ENCODE results near the gene ZNF565.
"Not testable (repeated sequence)": the region's sequence is repeated elsewhere in the genome, so short reads cannot be mapped to it uniquely, and the experiment has no call there.

Gene ZNF565

DNA sequence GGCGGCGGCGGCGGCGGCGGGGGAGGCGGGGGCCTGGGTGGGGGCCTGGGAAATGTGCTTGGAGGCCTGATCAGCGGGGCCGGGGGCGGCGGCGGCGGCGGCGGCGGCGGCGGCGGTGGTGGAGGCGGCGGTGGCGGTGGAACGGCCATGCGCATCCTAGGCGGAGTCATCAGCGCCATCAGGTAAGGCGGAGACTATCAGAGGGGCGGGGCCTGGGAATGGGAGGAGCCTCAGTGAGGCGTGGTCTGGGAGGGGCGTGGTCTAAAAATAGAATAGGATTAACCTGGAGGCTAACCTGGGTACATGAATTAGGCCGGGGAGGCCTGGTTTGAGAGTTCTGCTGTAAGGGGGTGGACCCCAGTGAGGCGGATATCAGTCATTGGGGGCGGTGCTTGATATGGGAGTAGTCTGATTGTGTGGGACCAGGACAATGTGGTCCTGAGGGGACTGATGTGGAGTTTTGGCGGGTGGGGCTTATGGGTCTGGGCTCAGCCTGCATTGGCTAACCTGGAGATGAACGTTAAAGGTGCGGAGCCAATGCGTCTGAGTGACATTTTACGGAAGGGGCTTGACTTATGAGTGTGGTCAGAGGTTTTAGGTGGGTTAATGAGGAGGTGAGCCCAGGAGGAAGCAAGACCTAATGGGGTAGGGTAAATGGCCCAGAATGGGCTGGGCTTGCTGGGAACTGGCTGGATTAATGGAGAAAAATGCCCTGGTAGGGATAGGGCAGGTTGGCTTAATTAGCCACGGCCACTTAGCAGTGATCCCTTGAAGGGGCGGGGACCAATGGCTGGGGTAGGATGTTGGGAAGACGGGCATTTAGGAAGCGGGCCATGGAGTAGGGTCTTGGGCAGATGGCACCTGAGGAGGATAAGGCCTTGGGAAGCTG is 73.2 kb downstream of the ZNF565 start:
- Histone ChIP-seq H3K4me3 (ENCODE audit: low read depth, low read length) (peak overlapping the region; percentile 74), H3K9me3 (ENCODE audit: severe bottlenecking) (no peaks in the 10 kb centered on the region), H3K27ac (peak overlapping the region; percentile 90; the same call in 1 of the 2 replicates), H3K36me3 (peaks cover 32% of the 10 kb centered on the region), H3K27me3 (ENCODE audit: insufficient read depth, low read depth, severe bottlenecking) (no peaks in the 10 kb centered on the region)
- DNase-seq = peak; percentile 89
- TF ChIP-seq, protein P1, sequence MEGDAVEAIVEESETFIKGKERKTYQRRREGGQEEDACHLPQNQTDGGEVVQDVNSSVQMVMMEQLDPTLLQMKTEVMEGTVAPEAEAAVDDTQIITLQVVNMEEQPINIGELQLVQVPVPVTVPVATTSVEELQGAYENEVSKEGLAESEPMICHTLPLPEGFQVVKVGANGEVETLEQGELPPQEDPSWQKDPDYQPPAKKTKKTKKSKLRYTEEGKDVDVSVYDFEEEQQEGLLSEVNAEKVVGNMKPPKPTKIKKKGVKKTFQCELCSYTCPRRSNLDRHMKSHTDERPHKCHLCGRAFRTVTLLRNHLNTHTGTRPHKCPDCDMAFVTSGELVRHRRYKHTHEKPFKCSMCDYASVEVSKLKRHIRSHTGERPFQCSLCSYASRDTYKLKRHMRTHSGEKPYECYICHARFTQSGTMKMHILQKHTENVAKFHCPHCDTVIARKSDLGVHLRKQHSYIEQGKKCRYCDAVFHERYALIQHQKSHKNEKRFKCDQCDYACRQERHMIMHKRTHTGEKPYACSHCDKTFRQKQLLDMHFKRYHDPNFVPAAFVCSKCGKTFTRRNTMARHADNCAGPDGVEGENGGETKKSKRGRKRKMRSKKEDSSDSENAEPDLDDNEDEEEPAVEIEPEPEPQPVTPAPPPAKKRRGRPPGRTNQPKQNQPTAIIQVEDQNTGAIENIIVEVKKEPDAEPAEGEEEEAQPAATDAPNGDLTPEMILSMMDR (IDR thresholded peaks at IDR 0.05; ENCODE audit: low read depth, low read length) = no peak

DNA sequence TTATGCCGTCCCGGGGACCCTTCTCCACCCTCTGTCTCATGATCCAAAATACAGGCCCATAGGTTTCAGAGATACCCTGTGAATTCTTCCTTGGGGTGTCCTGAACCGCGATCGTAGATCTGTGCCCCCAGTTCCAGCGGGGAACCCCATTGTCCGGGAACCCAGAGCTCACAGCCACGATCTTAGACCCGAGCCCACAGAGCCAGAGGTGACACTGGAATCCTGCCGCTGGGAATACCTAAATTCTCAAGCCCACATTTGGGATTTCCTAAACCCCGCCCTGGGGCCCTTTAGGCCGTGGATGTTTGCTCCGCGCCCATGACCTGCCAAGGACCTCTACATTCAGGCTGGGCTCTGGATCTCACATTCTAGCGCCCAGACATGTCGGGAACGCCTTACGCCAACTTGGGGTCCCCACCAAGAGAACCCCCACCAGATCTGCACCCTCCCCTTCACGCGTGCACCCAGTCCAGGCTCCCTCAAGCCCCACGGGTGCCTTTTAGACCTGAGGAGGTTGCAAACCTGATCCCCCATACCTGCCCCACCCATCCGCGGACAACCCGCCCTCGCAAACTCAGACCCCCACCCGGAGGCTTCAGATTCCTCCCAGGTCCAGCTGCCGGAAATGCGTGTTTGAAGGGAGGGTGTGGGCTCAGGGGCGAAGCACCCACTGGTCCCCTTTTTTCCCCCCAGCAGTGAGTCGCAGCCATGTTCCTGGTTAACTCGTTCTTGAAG is 74.0 kb downstream of the ZNF565 start:
- Histone ChIP-seq H3K9me3 (ENCODE audit: severe bottlenecking) (no peaks in the 10 kb centered on the region), H3K36me3 (peaks cover 24% of the 10 kb centered on the region), H3K27ac (peak overlapping the region; percentile 90), H3K27me3 (ENCODE audit: insufficient read depth, low read depth, severe bottlenecking) (no peaks in the 10 kb centered on the region), H3K4me3 (ENCODE audit: low read depth, low read length) (peak overlapping the region; percentile 74)
- TF ChIP-seq, protein P1 (IDR thresholded peaks at IDR 0.05; ENCODE audit: low read depth, low read length) = no peak
- DNase-seq = peak; percentile 71

DNA sequence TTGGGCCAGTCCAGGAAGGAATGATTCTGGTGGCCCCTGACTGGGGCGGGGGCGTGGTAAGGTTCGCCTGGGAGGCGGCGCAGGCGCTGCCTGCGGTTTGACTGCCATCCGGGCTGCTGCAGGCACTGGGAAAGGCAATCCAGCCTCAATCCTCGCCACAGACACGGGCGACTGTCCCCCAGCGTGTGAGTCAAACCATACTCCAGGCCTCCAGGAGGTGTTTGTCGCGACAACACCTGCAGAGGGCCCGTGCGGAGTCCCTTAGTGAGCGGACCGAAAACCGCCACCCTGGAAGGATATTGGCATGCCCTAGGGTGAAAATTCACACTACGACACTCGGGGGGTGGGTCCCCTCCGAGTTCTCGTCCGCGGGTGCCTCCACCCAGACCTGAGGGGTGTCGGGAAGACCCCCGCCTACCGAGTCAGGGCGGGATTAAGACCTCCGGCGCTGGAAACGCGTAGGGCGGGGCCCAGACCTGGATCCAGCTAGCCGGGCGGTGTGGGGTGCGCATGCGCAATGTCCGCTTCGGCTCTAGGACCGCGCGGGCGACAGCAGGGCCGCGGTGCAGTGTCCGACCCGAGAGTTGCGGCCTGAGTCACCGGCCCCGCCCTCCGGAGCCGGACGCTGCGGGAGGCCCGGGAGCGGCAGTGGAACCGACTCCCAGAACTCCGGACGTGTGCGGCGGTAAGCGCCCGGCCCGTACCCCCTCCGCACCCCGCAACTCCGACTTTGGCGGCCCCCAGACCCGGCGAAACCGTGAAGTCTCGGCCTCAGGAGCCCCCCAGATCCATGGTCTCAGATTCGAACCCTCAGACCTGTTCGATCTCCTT is 74.8 kb downstream of the ZNF565 start, which contains the start of gene CAPNS1:
TSS of gene CAPNS1 (plus strand) at position 594 of the 831 bp plus-strand sequence. CDS start 946 bp downstream, outside the sequence.
- no peaks in the 10 kb centered on the region for H3K9me3 ChIP-seq (ENCODE audit: severe bottlenecking)
- peak within 1 kb of the TSS; percentile 90 for H3K27ac ChIP-seq
- TF ChIP-seq, protein P1 (IDR thresholded peaks at IDR 0.05; ENCODE audit: low read depth, low read length) = peak; percentile 34; the same call in 1 of the 2 replicates
- H3K36me3 ChIP-seq = peaks cover 18% of the 10 kb centered on the region
- H3K27me3 ChIP-seq (ENCODE audit: insufficient read depth, low read depth, severe bottlenecking) = no peaks in the 10 kb centered on the region
- DNase-seq = peak; percentile 97
- peak within 1 kb of the TSS; percentile 74 for H3K4me3 ChIP-seq (ENCODE audit: low read depth, low read length)

DNA sequence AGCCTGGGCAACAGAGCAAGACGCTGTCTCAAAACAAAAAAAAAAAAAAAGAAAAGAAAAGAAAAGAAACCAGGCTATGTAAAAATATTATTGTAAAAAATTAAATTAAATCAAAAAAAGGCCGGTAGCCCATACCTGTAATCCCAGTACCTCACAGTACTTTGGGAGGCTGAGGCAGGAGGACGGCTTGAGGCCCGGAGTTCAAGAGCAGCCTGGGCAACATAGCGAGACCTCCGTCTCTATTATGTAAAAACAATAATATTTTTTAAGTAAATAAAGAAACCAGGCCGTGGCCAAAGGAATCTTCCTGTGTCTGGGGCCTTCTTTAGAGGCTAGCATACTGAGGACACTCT is 75.4 kb downstream of the ZNF565 start:
- TF ChIP-seq, protein P1 (IDR thresholded peaks at IDR 0.05; ENCODE audit: low read depth, low read length) = no peak
- no peaks in the 10 kb centered on the region for H3K9me3 ChIP-seq (ENCODE audit: severe bottlenecking)

DNA sequence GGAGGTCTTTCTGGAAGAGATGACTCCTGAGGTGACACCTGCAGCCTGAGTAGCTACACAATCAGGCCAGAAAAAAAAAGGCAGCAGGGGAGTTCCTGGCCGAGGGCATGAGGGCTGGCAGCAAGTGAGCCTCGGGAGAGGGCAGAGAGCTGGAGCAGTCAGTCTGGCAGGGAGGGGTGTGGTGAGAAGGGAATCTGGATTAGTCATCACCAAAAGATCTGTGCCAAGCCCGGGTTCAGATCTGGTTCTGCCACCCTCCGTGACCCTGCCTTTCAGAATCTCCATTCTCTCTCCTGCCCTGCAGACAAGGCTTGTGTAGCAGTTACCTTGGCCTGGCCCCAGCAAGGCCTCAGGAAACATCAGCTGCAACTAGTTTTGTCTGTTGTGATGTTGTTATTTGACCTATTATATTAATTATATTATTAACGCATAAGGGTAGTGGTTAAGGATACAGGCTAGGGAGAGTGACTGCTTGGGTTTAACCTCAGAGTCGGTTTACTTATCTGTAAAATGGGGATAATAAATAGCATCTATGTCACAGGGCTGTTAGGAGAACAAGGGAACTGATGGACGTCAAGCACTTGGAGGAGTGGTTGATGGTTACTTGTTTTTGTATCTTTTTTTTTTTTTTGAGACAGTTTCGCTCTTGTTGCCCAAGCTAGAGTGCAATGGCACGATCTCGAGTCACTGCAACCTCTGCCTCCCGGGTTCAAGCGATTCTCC is 77.3 kb downstream of the ZNF565 start:
- TF ChIP-seq, protein P1 (IDR thresholded peaks at IDR 0.05; ENCODE audit: low read depth, low read length) = no peak
- Histone ChIP-seq H3K27ac (no peak overlapping the region), H3K36me3 (peaks cover 2% of the 10 kb centered on the region; the same call in 1 of the 2 replicates), H3K27me3 (ENCODE audit: insufficient read depth, low read depth, severe bottlenecking) (no peaks in the 10 kb centered on the region), H3K9me3 (ENCODE audit: severe bottlenecking) (no peaks in the 10 kb centered on the region), H3K4me3 (ENCODE audit: low read depth, low read length) (no peak overlapping the region)
- DNase-seq = no peak

More for the DNA sequence above, 75.4 kb downstream of the ZNF565 start:
- Histone ChIP-seq H3K36me3 (peaks cover 12% of the 10 kb centered on the region), H3K4me3 (ENCODE audit: low read depth, low read length) (peak overlapping the region; percentile 74), H3K27ac (peak overlapping the region; percentile 90), H3K27me3 (ENCODE audit: insufficient read depth, low read depth, severe bottlenecking) (no peaks in the 10 kb centered on the region)
- DNase-seq = no peak

DNA sequence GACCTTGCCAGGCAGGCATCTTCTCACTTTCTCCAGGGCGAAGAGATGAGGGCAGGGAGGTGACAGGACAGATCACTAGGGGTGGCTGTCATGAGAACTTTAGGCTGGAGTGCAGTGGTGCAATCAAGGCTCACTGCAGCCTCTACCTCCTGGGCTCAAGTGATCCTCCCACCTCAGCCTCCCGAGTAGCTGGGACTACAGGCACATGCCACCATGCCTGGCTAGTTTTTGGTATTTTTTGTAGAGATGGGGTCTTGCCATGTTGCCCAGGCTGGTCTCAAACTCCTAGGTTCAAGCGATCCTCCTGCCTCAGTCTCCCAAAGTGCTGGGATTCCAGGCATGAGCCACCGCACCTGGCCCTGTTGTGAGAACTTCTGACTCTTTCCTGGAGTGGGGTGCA is 79.6 kb downstream of the ZNF565 start:
- not testable (repeated sequence) for H3K36me3 ChIP-seq; H3K4me3 ChIP-seq (ENCODE audit: low read depth, low read length); DNase-seq; H3K9me3 ChIP-seq (ENCODE audit: severe bottlenecking); H3K27ac ChIP-seq; H3K27me3 ChIP-seq (ENCODE audit: insufficient read depth, low read depth, severe bottlenecking)

Data from WERI-Rb-1 (cell line).